DOHH2 (cell line): ENCODE data around the gene ANKLE2.

Experiments
- H3F3A ChIP-seq: fragments of 200-600 bp; sonication (generic), shearing (Covaris generic); 2 replicates; pipeline ENCODE4 v1.6.0; 2016; ENCODE audit warnings: antibody characterized with exemption, mild to moderate bottlenecking; ENCODE audit not compliant: control insufficient read depth, insufficient read depth
- H3K27ac ChIP-seq: fragments of 200-600 bp; sonication (generic); 2 replicates; pipeline ENCODE4 v1.5.1; 2014; ENCODE audit warnings: low read depth, mild to moderate bottlenecking, low read length, moderate library complexity
- H3K27me3 ChIP-seq: fragments of 200-600 bp; sonication (generic); 2 replicates; pipeline ENCODE4 v1.6.1; 2014; ENCODE audit warnings: mild to moderate bottlenecking, low read length, mixed read lengths; ENCODE audit not compliant: control insufficient read depth
- H3K36me3 ChIP-seq: fragments of 200-600 bp; sonication (generic); 2 replicates; pipeline ENCODE4 v1.6.1; 2014; ENCODE audit warnings: mild to moderate bottlenecking, low read length, moderate library complexity, mixed read lengths; ENCODE audit not compliant: control insufficient read depth
- H3K4me1 ChIP-seq: fragments of 200-600 bp; sonication (generic); 2 replicates; pipeline ENCODE4 v1.6.1; 2014; ENCODE audit warnings: mild to moderate bottlenecking, low read length, mixed read lengths; ENCODE audit not compliant: control insufficient read depth
- H3K4me2 ChIP-seq: fragments of 200-600 bp; sonication (generic); 2 replicates; pipeline ENCODE4 v1.6.0; 2014; ENCODE audit warnings: mild to moderate bottlenecking, low read length, moderate library complexity
- H3K4me3 ChIP-seq: fragments of 200-600 bp; sonication (generic); 2 replicates; pipeline ENCODE4 v1.5.1; 2014; ENCODE audit warnings: mild to moderate bottlenecking, low read length, mixed read lengths
- H3K79me2 ChIP-seq: fragments of 200-600 bp; sonication (generic); 2 replicates; pipeline ENCODE4 v1.6.1; 2014; ENCODE audit warnings: mild to moderate bottlenecking, low read length, mixed read lengths; ENCODE audit not compliant: control insufficient read depth
- H3K9me2 ChIP-seq: fragments of 200-600 bp; sonication (generic); replicated peaks from 2 replicates; pipeline ENCODE4 v1.6.1; 2014; ENCODE audit warnings: mild to moderate bottlenecking, low read length, mixed read lengths; ENCODE audit not compliant: control insufficient read depth
- H3K9me3 ChIP-seq: fragments of 200-600 bp; sonication (generic); 2 replicates; pipeline ENCODE4 v1.6.1; 2014; ENCODE audit warnings: antibody characterized with exemption, low read length, mixed read lengths; ENCODE audit not compliant: control insufficient read depth, insufficient read depth
- H4K20me1 ChIP-seq: fragments of 200-600 bp; sonication (generic); 2 replicates; pipeline ENCODE4 v1.6.0; 2014; ENCODE audit warnings: low read depth, mild to moderate bottlenecking, antibody characterized with exemption, low read length, moderate library complexity; ENCODE audit not compliant: control insufficient read depth, insufficient read depth
- CTCF ChIP-seq: fragments of 200-600 bp; sonication (generic); IDR thresholded peaks from one replicate; pipeline ENCODE4 v1.5.1; 2014; ENCODE audit warnings: antibody characterized with exemption, mild to moderate bottlenecking, low read depth, low read length; ENCODE audit not compliant: poor library complexity, severe bottlenecking
- EZH2phosphoT487 ChIP-seq: fragments of 200-600 bp; sonication (generic); IDR thresholded peaks from 2 replicates; pipeline ENCODE4 v1.6.1; 2017; ENCODE audit warnings: borderline replicate concordance, mild to moderate bottlenecking, antibody characterized with exemption, low read length, moderate library complexity, mixed read lengths

Gene ANKLE2

GRCh38 chr12:132720606-132721345 lies 40.9 kb downstream of the ANKLE2 start:
- Histone ChIP-seq H3K4me2 (no peak overlapping the region), H3K4me3 (no peak overlapping the region), H3K9me3 (no peaks in the 10 kb centered on the region), H3K79me2 (peaks cover 47% of the 10 kb centered on the region), H3K36me3 (peaks cover 89% of the 10 kb centered on the region), H3K4me1 (no peaks in the 10 kb centered on the region), H3K9me2 (no peaks in the 10 kb centered on the region), H4K20me1 (peaks cover 14% of the 10 kb centered on the region), H3F3A (peaks cover 18% of the 10 kb centered on the region), H3K27ac (no peak overlapping the region), H3K27me3 (no peaks in the 10 kb centered on the region)
- TF ChIP-seq CTCF: no peak
- no peak for TF ChIP-seq EZH2phosphoT487

- TF ChIP-seq CTCF (no peak), EZH2phosphoT487 (no peak)
- H4K20me1 ChIP-seq: peaks cover 14% of the 10 kb centered on the region
- no peaks in the 10 kb centered on the region for H3K9me2 ChIP-seq
- H3K4me3 ChIP-seq: no peak overlapping the region
- no peak overlapping the region for H3K27ac ChIP-seq
- H3K36me3 ChIP-seq: peaks cover 85% of the 10 kb centered on the region
- no peaks in the 10 kb centered on the region for H3K4me1 ChIP-seq
- peaks cover 48% of the 10 kb centered on the region for H3K79me2 ChIP-seq
- H3K27me3 ChIP-seq: no peaks in the 10 kb centered on the region
- peaks cover 15% of the 10 kb centered on the region for H3F3A ChIP-seq
- H3K4me2 ChIP-seq: no peak overlapping the region
- no peaks in the 10 kb centered on the region for H3K9me3 ChIP-seq
These were observed 41.7 kb downstream of the ANKLE2 start for GRCh38 chr12:132719954-132720324.

- peaks cover 54% of the 10 kb centered on the region for H3K79me2 ChIP-seq
- TF ChIP-seq EZH2phosphoT487 (no peak), CTCF (no peak)
- H3K4me2 ChIP-seq: no peak overlapping the region
- no peak overlapping the region for H3K27ac ChIP-seq
- no peak overlapping the region for H3K4me3 ChIP-seq
- H3F3A ChIP-seq: peaks cover 19% of the 10 kb centered on the region
- H3K36me3 ChIP-seq: peaks cover 85% of the 10 kb centered on the region
- H3K27me3 ChIP-seq: no peaks in the 10 kb centered on the region
- H4K20me1 ChIP-seq: peaks cover 14% of the 10 kb centered on the region; the same call in 1 of the 2 replicates
- H3K9me3 ChIP-seq: no peaks in the 10 kb centered on the region
- H3K9me2 ChIP-seq: no peaks in the 10 kb centered on the region
- no peaks in the 10 kb centered on the region for H3K4me1 ChIP-seq
These were observed 42.3 kb downstream of the ANKLE2 start for GRCh38 chr12:132719141-132719953.
